GM12878 (cell line): ENCODE results near the gene HMCN1.

Experiments used
- BHLHE40 ChIP-seq, 2 experiments: fragments of 450-650 bp in 1 of 2; IDR thresholded peaks; 2 replicates each; pipeline ENCODE4 v1.6.1; 2011 to 2017; ENCODE audit warnings: low read depth in 2 of 2, borderline replicate concordance in 1 of 2, improper control_type of control experiment in 1 of 2, low read length in 1 of 2, mild to moderate bottlenecking in 1 of 2
- CHD1 ChIP-seq: IDR thresholded peaks from 2 replicates; pipeline ENCODE4 v1.6.1; 2012; ENCODE audit warnings: low read depth, low read length, improper control_type of control experiment
- EZH2 ChIP-seq: IDR thresholded peaks from 2 replicates; pipeline ENCODE4 v1.6.1; 2012; ENCODE audit warnings: low read depth, mild to moderate bottlenecking, control low read depth, inconsistent platforms, low read length, borderline replicate concordance; ENCODE audit not compliant: control insufficient read depth
- SMC3 ChIP-seq: IDR thresholded peaks from 2 replicates; pipeline ENCODE4 v1.6.1; 2011; ENCODE audit warnings: low read length, improper control_type of control experiment, borderline replicate concordance
- TF ChIP-seq, protein P1 (sequence below), 3 experiments: IDR thresholded peaks in 2 of 3; conservative IDR thresholded peaks in 1 of 3; 2 replicates each; pipeline ENCODE4 v1.5.1; 2011; ENCODE audit warnings: low read depth in 3 of 3, low read length in 3 of 3, mild to moderate bottlenecking in 3 of 3, control low read depth in 2 of 3, moderate library complexity in 2 of 3, inconsistent platforms in 1 of 3, mixed read lengths in 1 of 3; ENCODE audit not compliant: control insufficient read depth in 2 of 3, insufficient read depth in 1 of 3; ENCODE audit errors: extremely low read depth in 1 of 3

GRCh38 chr1:186043296-186043695, 309.1 kb downstream of the HMCN1 start:
- TF ChIP-seq CHD1 = no peak
- TF ChIP-seq EZH2 = no peak
- TF ChIP-seq SMC3 = no peak
- no peak for TF ChIP-seq BHLHE40 (IDR thresholded peaks at IDR 0.05; ENCODE audit: borderline replicate concordance in 1 of 2, low read depth in 2 of 2, low read length in 1 of 2)
- TF ChIP-seq, protein P1, sequence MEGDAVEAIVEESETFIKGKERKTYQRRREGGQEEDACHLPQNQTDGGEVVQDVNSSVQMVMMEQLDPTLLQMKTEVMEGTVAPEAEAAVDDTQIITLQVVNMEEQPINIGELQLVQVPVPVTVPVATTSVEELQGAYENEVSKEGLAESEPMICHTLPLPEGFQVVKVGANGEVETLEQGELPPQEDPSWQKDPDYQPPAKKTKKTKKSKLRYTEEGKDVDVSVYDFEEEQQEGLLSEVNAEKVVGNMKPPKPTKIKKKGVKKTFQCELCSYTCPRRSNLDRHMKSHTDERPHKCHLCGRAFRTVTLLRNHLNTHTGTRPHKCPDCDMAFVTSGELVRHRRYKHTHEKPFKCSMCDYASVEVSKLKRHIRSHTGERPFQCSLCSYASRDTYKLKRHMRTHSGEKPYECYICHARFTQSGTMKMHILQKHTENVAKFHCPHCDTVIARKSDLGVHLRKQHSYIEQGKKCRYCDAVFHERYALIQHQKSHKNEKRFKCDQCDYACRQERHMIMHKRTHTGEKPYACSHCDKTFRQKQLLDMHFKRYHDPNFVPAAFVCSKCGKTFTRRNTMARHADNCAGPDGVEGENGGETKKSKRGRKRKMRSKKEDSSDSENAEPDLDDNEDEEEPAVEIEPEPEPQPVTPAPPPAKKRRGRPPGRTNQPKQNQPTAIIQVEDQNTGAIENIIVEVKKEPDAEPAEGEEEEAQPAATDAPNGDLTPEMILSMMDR (IDR thresholded peaks at IDR 0.05 in 2 of 3, conservative IDR thresholded peaks at IDR 0.05 in 1 of 3; ENCODE audit: control insufficient read depth in 2 of 3, extremely low read depth in 1 of 3, insufficient read depth in 1 of 3, low read depth in 3 of 3, low read length in 3 of 3) = no peak
